GM23338 (cell line): ENCODE results near the gene MBD5. TPM values are rescaled to one million over a fixed set of nuclear protein-coding genes. Genes with fewer than 3 reads are reported as not detected.

Experiments used
- ATAC-seq: fragments of 200-7000 bp; cut with Tn5 transposase; 3 replicates; pipeline ENCODE4 v1.9.1; 2020
- DNase-seq: peaks from one replicate; pipeline ENCODE4 v3.0.0-alpha.2; 2015; ENCODE audit warnings: low spot score
- H2AFZ ChIP-seq: fragments of 200-600 bp; sonication (generic); 2 replicates; pipeline ENCODE4 v1.8.0; 2016; ENCODE audit warnings: antibody characterized with exemption, mild to moderate bottlenecking, moderate library complexity
- H3F3A ChIP-seq: fragments of 200-600 bp; sonication (generic); replicated peaks from 2 replicates; pipeline ENCODE4 v1.8.0; 2017; ENCODE audit warnings: antibody characterized with exemption, mixed run types, low read depth
- H3K27ac ChIP-seq: fragments of 200-600 bp; sonication (generic); 2 replicates; pipeline ENCODE4 v1.6.1; 2016; ENCODE audit warnings: low read depth
- H3K27me3 ChIP-seq: fragments of 200-600 bp; sonication (generic); 2 replicates; pipeline ENCODE4 v1.8.0; 2016; ENCODE audit warnings: mild to moderate bottlenecking, mixed run types, moderate library complexity; ENCODE audit not compliant: insufficient read depth
- H3K36me3 ChIP-seq: fragments of 200-600 bp; sonication (generic); 2 replicates; pipeline ENCODE4 v1.8.0; 2016; ENCODE audit warnings: mild to moderate bottlenecking; ENCODE audit not compliant: insufficient read depth
- H3K4me1 ChIP-seq: fragments of 200-600 bp; sonication (generic); 2 replicates; pipeline ENCODE4 v1.8.0; 2016; ENCODE audit warnings: mild to moderate bottlenecking, moderate library complexity; ENCODE audit not compliant: insufficient read depth
- H3K4me2 ChIP-seq: fragments of 200-600 bp; sonication (generic); 2 replicates; pipeline ENCODE4 v1.7.1; 2017; ENCODE audit warnings: mixed run types
- H3K4me3 ChIP-seq: fragments of 200-600 bp; sonication (generic); 2 replicates; pipeline ENCODE4 v1.6.1; 2016; ENCODE audit warnings: mixed run types
- H3K79me2 ChIP-seq: fragments of 200-600 bp; sonication (generic); replicated peaks from 2 replicates; pipeline ENCODE4 v1.8.0; 2017; ENCODE audit warnings: mild to moderate bottlenecking; ENCODE audit not compliant: insufficient read depth
- H3K9me2 ChIP-seq: fragments of 200-600 bp; sonication (generic); 2 replicates; pipeline ENCODE4 v1.8.0; 2017; ENCODE audit not compliant: insufficient read depth
- H4K20me1 ChIP-seq: fragments of 200-600 bp; sonication (generic); replicated peaks from 2 replicates; pipeline ENCODE4 v1.8.0; 2017; ENCODE audit warnings: mild to moderate bottlenecking; ENCODE audit not compliant: insufficient read depth
- H3K27ac Mint-ChIP-seq: 2 replicates; pipeline ENCODE4 v1.8.0; 2020; ENCODE audit warnings: inconsistent platforms, mild to moderate bottlenecking, moderate library complexity, mixed read lengths
- H3K27me3 Mint-ChIP-seq: 3 replicates; pipeline ENCODE4 v1.8.0; 2022; ENCODE audit warnings: low read depth, mild to moderate bottlenecking, moderate library complexity, mixed read lengths, inconsistent platforms; ENCODE audit not compliant: insufficient read depth, poor library complexity
- H3K36me3 Mint-ChIP-seq: 3 replicates; pipeline ENCODE4 v1.8.0; 2021; ENCODE audit warnings: low read depth, mild to moderate bottlenecking, inconsistent platforms, moderate library complexity, mixed read lengths
- H3K4me1 Mint-ChIP-seq: 3 replicates; pipeline ENCODE4 v1.8.0; 2020; ENCODE audit warnings: mild to moderate bottlenecking, inconsistent platforms, mixed read lengths
- H3K4me3 Mint-ChIP-seq: 3 replicates; pipeline ENCODE4 v1.8.0; 2021; ENCODE audit warnings: moderate library complexity, mild to moderate bottlenecking, inconsistent platforms, mixed read lengths
- H3K9me3 Mint-ChIP-seq: 3 replicates; pipeline ENCODE4 v1.8.0; 2020; ENCODE audit warnings: moderate library complexity, mild to moderate bottlenecking, inconsistent platforms, mixed read lengths
- CREB1 ChIP-seq: fragments of 250-450 bp; sonication (Bioruptor Pico); IDR thresholded peaks from 2 replicates; pipeline ENCODE4 v1.5.0; 2020; ENCODE audit warnings: low read depth, mild to moderate bottlenecking, moderate library complexity
- ETS1 ChIP-seq: IDR thresholded peaks from 2 replicates; pipeline ENCODE4 v1.6.1; 2016; ENCODE audit warnings: antibody characterized with exemption
- JUNB ChIP-seq: IDR thresholded peaks from one replicate; pipeline ENCODE4 v1.6.1; 2016; ENCODE audit warnings: antibody characterized with exemption; ENCODE audit not compliant: unreplicated experiment
- STAT1 ChIP-seq: IDR thresholded peaks from one replicate; pipeline ENCODE4 v1.6.1; 2016; ENCODE audit warnings: antibody characterized with exemption; ENCODE audit not compliant: unreplicated experiment
- ZNF114 ChIP-seq: fragments of 250-450 bp; sonication (Bioruptor Pico); IDR thresholded peaks from 2 replicates; pipeline ENCODE4 v1.5.0; 2020; ENCODE audit warnings: mild to moderate bottlenecking, moderate library complexity
- ZNF331 ChIP-seq: fragments of 250-450 bp; sonication (Bioruptor Pico); IDR thresholded peaks from 2 replicates; pipeline ENCODE4 v1.5.0; 2020; ENCODE audit warnings: low read depth, mild to moderate bottlenecking, moderate library complexity
- ZNF462 ChIP-seq: fragments of 250-450 bp; sonication (Bioruptor Pico); IDR thresholded peaks from 2 replicates; pipeline ENCODE4 v1.5.0; 2020; ENCODE audit warnings: mild to moderate bottlenecking, moderate library complexity
- polyA plus RNA-seq: library from polyadenylated mRNA; unstranded; fragments of >200 nt; fragmentation: Nextera tagmentation; extraction: Ambion mirVana; gene quantifications from 2 replicates; pipeline ENCODE4 v1.2.1, GENCODE V29; 2016
- total RNA-seq: library from RNA; depleted of rRNA; stranded (reverse); fragments of >200 nt; shearing (Covaris generic); gene quantifications from 2 replicates; pipeline ENCODE4 v1.2.3, GENCODE V29; 2014

Gene MBD5
- total and polyA plus RNA-seq, 2 experiments from 2014 or later: 16.2 to 23.1 TPM

GRCh38 chr2:148048475-148049221 lies 27.8 kb downstream of the MBD5 start:
- no peaks in the 10 kb centered on the region for H3K36me3 Mint-ChIP-seq
- H3K4me3 Mint-ChIP-seq: no peak overlapping the region
- no peaks in the 10 kb centered on the region for H3K27me3 Mint-ChIP-seq
- no peak for ATAC-seq
- Histone ChIP-seq H3K27ac (no peak overlapping the region), H3K4me3 (no peak overlapping the region), H3K27me3 (no peaks in the 10 kb centered on the region), H3K79me2 (peaks cover 19% of the 10 kb centered on the region; the same call in 1 of the 2 replicates), H3F3A (no peaks in the 10 kb centered on the region), H3K4me2 (no peak overlapping the region), H3K36me3 (no peaks in the 10 kb centered on the region), H3K9me2 (no peaks in the 10 kb centered on the region), H4K20me1 (no peaks in the 10 kb centered on the region; the same call in 1 of the 2 replicates), H3K4me1 (peaks cover 35% of the 10 kb centered on the region), H2AFZ (no peak overlapping the region)
- no peak for TF ChIP-seq STAT1
- TF ChIP-seq JUNB: no peak
- TF ChIP-seq ZNF114: no peak
- H3K9me3 Mint-ChIP-seq: no peaks in the 10 kb centered on the region
- no peak for DNase-seq
- 0 out of 2 replicates have a peak overlapping the region, but pooled peaks have one; percentile 25 for H3K27ac Mint-ChIP-seq
- H3K4me1 Mint-ChIP-seq: peaks cover 51% of the 10 kb centered on the region

GRCh38 chr2:148049284-148049683 lies 28.4 kb downstream of the MBD5 start:
- no peak overlapping the region for H3K27ac ChIP-seq
- H3F3A ChIP-seq: no peaks in the 10 kb centered on the region
- Mint-ChIP-seq H3K4me3 (no peak overlapping the region), H3K27me3 (no peaks in the 10 kb centered on the region), H3K27ac (no peak overlapping the region), H3K36me3 (no peaks in the 10 kb centered on the region), H3K4me1 (peaks cover 50% of the 10 kb centered on the region), H3K9me3 (no peaks in the 10 kb centered on the region)
- H3K4me2 ChIP-seq: no peak overlapping the region
- H3K27me3 ChIP-seq: no peaks in the 10 kb centered on the region
- H4K20me1 ChIP-seq: no peaks in the 10 kb centered on the region; the same call in 1 of the 2 replicates
- ATAC-seq (no peak), DNase-seq (no peak)
- H3K36me3 ChIP-seq: no peaks in the 10 kb centered on the region
- TF ChIP-seq CREB1 (CRISPR knock-in tag) (no peak), ZNF331 (no peak), ZNF114 (no peak), JUNB (no peak)
- H3K4me3 ChIP-seq: no peak overlapping the region
- no peaks in the 10 kb centered on the region for H3K9me2 ChIP-seq
- peaks cover 19% of the 10 kb centered on the region; the same call in 1 of the 2 replicates for H3K79me2 ChIP-seq
- no peak overlapping the region for H2AFZ ChIP-seq
- H3K4me1 ChIP-seq: peaks cover 29% of the 10 kb centered on the region

GRCh38 chr2:148052687-148053086 lies 31.8 kb downstream of the MBD5 start:
- H3K9me2 ChIP-seq: no peaks in the 10 kb centered on the region
- Mint-ChIP-seq H3K36me3 (no peaks in the 10 kb centered on the region), H3K4me1 (peaks cover 37% of the 10 kb centered on the region), H3K27ac (peak overlapping the region; percentile 5), H3K9me3 (no peaks in the 10 kb centered on the region), H3K27me3 (no peaks in the 10 kb centered on the region), H3K4me3 (no peak overlapping the region)
- no peaks in the 10 kb centered on the region for H3K36me3 ChIP-seq
- H3K4me3 ChIP-seq: no peak overlapping the region
- no peaks in the 10 kb centered on the region; the same call in 1 of the 2 replicates for H4K20me1 ChIP-seq
- peaks cover 19% of the 10 kb centered on the region; the same call in 1 of the 2 replicates for H3K79me2 ChIP-seq
- H3K4me2 ChIP-seq: no peak overlapping the region
- H2AFZ ChIP-seq: no peak overlapping the region
- H3K4me1 ChIP-seq: peaks cover 17% of the 10 kb centered on the region
- no peak for DNase-seq
- H3K27me3 ChIP-seq: no peaks in the 10 kb centered on the region
- no peaks in the 10 kb centered on the region for H3F3A ChIP-seq
- H3K27ac ChIP-seq: no peak overlapping the region
- no peak for ATAC-seq
- TF ChIP-seq ETS1 (no peak), ZNF462 (no peak)
